NCI-H774 (cell line): ENCODE data around the gene ESYT2.

Experiments
- DNase-seq: peaks from one replicate; lab custom pipeline; 2025; lab: John Stamatoyannopoulos, UW

Gene ESYT2

DNA sequence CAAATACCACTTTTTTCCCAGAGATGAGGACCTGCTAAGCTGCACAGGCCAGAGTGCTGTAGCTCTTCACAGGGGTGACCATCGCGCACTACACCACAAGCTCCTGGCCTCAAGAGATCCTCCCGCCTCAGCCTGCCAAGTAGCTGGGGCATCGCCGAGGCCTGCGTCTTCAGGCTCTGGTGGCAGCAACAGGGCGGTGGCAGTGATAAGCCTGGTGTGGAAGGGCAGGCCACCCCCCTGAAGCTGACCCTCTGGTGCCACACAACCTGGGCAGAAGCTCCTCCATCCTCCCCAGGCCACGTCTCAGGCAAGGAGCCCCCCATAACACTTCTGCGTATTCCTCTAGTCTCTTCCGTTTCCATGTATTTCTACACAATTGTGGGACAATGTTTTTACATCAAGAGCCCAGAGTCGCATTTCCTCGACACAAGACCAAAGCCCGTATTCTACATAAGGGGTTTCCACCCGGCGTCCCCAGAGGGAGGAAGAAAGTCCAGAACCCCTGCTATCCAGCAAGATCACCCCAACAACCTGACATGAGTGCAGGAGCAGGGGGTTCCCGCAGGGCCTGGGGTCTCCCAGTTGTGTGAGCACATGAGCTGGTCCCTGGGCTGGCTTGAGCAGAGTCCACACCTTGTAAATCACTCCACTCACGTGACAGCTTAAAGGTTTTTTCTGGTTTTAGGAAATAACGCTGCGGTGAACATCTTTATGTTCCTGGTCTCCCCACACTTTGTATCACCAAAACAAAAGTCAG is 87.1 kb downstream of the ESYT2 start:
- no peak for DNase-seq

- DNase-seq, result no peak
Observed at GRCh38 chr7:158741294-158741666, 88.0 kb downstream of the ESYT2 start.

GRCh38 chr7:158740657-158741293 is 88.5 kb downstream of the ESYT2 start:
- DNase-seq, result no peak

DNA sequence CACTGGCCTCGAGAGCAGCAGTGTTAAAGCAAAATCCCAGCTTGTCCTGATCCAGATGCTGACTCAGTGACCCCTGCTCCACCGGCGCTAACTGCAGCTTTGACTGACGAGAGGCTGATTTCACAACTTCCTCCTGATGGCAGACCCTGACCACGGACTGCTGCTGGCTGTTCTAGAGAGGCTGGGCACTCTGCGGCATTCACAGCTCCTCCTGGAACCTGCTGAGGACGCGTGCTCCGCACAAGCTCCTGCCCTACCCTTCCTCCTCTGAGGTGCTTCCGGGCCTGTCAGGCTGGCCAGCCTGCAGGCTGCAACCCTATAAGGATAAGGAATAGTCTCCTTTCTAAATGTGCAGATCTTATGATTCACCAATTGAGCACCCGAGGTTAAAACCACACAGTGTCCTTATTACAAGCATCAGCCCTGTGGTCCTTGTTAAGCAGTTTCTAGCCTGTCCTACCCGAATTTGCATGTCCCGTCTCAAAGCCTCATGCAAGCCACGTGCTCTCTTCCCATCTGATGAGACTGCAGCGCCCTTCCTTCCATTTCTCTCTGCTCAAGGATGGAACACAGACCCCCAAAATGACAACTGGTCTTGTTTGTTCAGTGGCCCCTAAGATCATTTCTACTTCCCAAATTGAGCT is 89.2 kb downstream of the ESYT2 start:
- DNase-seq, result no peak

GRCh38 chr7:158738841-158739240 is 90.5 kb downstream of the ESYT2 start:
- DNase-seq, result no peak

DNA sequence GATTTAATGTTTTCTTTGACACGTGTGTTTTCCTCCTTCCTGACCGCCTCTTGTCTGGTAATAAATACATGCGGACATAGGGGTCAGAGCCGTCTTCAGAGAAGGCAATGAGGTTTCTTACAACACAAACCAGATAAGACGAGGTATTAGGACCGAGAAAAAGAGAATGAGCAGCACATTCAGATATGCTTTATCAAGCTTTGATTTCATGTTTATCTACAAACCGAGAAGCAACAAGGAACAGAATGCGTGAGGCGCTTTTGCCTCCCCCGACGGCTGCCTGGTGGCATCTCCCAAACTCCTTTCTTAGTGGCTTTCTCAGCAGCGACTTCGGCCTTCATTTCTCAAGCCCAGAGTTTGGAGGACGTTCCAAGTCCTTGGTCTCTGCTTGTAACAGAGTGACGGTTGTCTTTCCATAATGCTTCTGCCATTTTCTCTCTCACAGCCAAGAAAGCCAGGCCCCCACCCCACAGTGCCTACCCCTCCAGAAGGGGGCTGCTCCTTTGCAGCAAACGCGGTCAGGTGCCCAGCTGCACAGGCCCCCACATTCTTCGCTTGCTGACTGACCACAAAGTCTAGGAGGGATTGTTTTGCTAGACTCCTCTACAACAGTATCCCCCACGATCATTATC is 92.1 kb downstream of the ESYT2 start:
- no peak for DNase-seq

DNA sequence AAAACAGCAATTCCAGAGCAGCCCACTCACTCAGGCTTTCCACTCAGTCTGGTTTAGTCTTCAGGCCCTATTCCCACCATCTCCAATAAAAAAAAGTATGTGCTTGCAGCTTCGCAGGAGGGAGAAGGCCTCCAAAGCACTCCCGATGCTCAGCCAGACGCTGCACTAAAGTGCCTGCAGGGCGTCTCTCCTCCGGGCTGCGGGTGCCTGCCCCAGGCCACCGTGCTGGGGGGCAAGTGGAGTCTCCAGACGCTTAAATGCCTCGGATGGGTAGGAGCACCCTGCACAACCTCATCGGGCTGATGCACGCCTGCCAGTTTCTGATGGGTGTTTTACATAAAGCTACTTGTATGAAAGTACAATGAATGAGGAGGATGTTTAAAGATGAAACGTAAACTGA is 93.4 kb downstream of the ESYT2 start:
- DNase-seq, result no peak

GRCh38 chr7:158734861-158735260 is 94.4 kb downstream of the ESYT2 start:
- DNase-seq, result no peak

DNA sequence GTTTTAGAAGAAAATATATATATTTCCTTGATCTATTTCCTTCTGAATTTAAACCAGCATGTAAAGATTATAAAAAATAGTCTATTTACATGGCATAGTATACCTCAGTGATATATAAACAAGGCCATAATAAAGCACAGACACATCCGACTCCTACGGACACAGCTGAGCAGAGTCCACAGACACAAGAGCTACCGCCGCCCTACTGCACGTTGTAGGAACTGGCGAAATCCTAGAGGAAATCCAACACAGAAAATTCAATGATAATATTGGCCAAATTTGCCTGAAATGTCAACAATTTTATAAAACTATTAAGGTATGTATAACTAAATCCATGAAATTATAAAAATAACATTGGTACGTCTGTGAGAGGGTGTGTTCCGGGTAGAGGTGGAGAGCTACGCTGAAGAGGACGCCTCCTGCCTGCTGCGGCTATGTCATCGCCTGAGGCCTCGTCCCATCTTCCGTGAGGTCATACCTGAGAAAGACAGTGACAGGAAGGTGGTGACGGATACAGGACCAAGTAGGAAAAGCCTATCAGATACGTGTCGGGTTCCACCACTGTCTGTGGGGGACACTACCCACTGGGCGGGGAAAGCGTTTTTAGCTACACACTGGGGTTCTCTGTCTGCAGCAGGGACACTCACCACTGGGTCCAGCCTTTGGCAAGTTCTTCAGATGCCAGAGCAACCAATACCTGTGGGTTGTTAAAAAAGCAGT is 95.4 kb downstream of the ESYT2 start:
- DNase-seq, result no peak

- no peak for DNase-seq
Observed at GRCh38 chr7:158733220-158733519, 96.1 kb downstream of the ESYT2 start.

- DNase-seq, result no peak
Observed at GRCh38 chr7:158732494-158733219, 96.7 kb downstream of the ESYT2 start.

DNA sequence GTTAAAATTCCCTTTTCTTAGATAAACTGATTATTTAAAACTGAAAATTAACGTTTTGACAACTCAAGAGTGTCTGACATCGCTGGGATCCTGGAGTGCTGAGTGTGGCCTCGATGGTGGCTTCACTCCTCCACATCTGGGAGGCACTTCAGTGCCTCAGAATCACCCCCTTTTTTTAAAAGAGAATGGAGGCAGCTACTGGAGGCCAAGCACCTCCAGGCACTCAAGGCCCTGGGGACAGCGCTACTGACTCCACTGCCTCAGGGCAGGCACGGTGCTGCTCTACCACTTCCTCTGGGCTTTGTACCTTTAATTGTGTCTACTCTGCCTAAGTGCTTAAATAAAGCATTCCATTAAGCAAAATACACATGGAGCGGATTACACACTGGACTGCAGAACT is 97.5 kb downstream of the ESYT2 start:
- no peak for DNase-seq

- DNase-seq, result no peak
Observed at GRCh38 chr7:158730383-158731346, 98.6 kb downstream of the ESYT2 start.

- DNase-seq, result no peak
Observed at GRCh38 chr7:158729646-158730382, 99.5 kb downstream of the ESYT2 start.

- DNase-seq, result no peak
Observed at GRCh38 chr7:158728911-158729645, 100.2 kb downstream of the ESYT2 start.

DNA sequence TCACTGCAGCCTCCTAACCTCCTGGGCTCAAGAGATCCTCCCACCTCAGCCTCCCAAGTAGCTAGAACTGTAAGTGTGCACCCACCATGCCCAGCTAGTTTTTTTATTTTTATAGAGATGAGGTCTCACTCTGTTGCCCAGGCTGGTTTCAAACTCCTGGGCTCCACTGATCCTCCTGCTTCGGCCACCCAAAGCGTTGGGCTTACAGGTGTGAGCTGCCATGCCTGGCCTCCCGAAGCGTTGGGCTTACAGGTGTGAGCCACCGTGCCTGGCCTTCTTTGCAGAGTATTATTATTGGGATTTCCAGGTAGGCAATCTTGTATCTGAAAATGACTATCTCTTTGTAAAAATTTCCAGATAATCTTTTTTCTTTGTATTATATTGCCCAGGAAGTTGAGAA is 101.6 kb downstream of the ESYT2 start:
- DNase-seq, result no peak

GRCh38 chr7:158726277-158726807 is 103.0 kb downstream of the ESYT2 start:
- DNase-seq, result no peak

- no peak for DNase-seq
Observed at GRCh38 chr7:158725506-158725800, 103.9 kb downstream of the ESYT2 start.
